HEK293 (cell line): ENCODE measurements around the gene CNTNAP3.
"Not testable (repeated sequence)": the region's sequence is repeated elsewhere in the genome, so short reads cannot be mapped to it uniquely, and the experiment has no call there.

Experiments used
- REPIN1 ChIP-seq: fragments of 450-650 bp; formaldehyde crosslinking; IDR thresholded peaks from 2 replicates; pipeline ENCODE4 v1.5.1; 2017; ENCODE audit warnings: missing biosample characterization, missing genetic modification characterization, low read depth
- TRIM28 ChIP-seq: IDR thresholded peaks from 2 replicates; pipeline ENCODE4 v1.6.1; 2011; ENCODE audit warnings: low read length, control low read depth, borderline replicate concordance
- YY1 ChIP-seq: fragments of 450-650 bp; formaldehyde crosslinking; IDR thresholded peaks from 2 replicates; pipeline ENCODE4 v1.5.1; 2018; ENCODE audit warnings: missing biosample characterization, missing genetic modification characterization
- ZBTB10 ChIP-seq: fragments of 450-650 bp; formaldehyde crosslinking; IDR thresholded peaks from 2 replicates; pipeline ENCODE4 v1.5.1; 2016; ENCODE audit warnings: missing biosample characterization, missing genetic modification characterization
- ZBTB7A ChIP-seq: fragments of 450-650 bp; formaldehyde crosslinking; IDR thresholded peaks from 2 replicates; pipeline ENCODE4 v1.5.1; 2016; ENCODE audit warnings: low read depth, missing biosample characterization, missing genetic modification characterization
- ZNF449 ChIP-seq: fragments of 450-650 bp; formaldehyde crosslinking; IDR thresholded peaks from 2 replicates; pipeline ENCODE4 v1.5.1; 2017; ENCODE audit warnings: missing biosample characterization, mild to moderate bottlenecking, missing genetic modification characterization, moderate library complexity
- ZSCAN30 ChIP-seq: fragments of 450-650 bp; IDR thresholded peaks from 2 replicates; pipeline ENCODE4 v1.5.1; 2018; ENCODE audit warnings: missing biosample characterization, mild to moderate bottlenecking, missing genetic modification characterization, moderate library complexity
- TF ChIP-seq, protein P1 (sequence below): fragments of 450-650 bp; formaldehyde crosslinking; IDR thresholded peaks from 2 replicates; pipeline ENCODE4 v1.5.1; 2016; ENCODE audit warnings: missing biosample characterization, missing genetic modification characterization, borderline replicate concordance

- not testable (repeated sequence) for TF ChIP-seq YY1 (tag by site-specific recombination); REPIN1 (tag by site-specific recombination); ZSCAN30 (tag by site-specific recombination); TRIM28; ZNF449 (tag by site-specific recombination); ZBTB10 (tag by site-specific recombination); ZBTB7A
- TF ChIP-seq, protein P1, sequence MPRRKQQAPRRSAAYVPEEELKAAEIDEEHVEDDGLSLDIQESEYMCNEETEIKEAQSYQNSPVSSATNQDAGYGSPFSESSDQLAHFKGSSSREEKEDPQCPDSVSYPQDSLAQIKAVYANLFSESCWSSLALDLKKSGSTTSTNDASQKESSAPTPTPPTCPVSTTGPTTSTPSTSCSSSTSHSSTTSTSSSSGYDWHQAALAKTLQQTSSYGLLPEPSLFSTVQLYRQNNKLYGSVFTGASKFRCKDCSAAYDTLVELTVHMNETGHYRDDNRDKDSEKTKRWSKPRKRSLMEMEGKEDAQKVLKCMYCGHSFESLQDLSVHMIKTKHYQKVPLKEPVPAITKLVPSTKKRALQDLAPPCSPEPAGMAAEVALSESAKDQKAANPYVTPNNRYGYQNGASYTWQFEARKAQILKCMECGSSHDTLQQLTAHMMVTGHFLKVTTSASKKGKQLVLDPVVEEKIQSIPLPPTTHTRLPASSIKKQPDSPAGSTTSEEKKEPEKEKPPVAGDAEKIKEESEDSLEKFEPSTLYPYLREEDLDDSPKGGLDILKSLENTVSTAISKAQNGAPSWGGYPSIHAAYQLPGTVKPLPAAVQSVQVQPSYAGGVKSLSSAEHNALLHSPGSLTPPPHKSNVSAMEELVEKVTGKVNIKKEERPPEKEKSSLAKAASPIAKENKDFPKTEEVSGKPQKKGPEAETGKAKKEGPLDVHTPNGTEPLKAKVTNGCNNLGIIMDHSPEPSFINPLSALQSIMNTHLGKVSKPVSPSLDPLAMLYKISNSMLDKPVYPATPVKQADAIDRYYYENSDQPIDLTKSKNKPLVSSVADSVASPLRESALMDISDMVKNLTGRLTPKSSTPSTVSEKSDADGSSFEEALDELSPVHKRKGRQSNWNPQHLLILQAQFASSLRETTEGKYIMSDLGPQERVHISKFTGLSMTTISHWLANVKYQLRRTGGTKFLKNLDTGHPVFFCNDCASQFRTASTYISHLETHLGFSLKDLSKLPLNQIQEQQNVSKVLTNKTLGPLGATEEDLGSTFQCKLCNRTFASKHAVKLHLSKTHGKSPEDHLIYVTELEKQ (tag by site-specific recombination) = not testable (repeated sequence)
These were observed 166.6 kb downstream of the CNTNAP3 start for GRCh38 chr9:39121401-39121800.
